ENCODE measurements around the gene MIEN1. TPM values are rescaled to one million over a fixed set of nuclear protein-coding genes. Genes with fewer than 3 reads are reported as not detected.

Gene MIEN1
- total RNA-seq, 1 experiment from 2014 or later: 50.8 TPM

GRCh38 chr17:39747745-39748144 is 17.4 kb upstream of the MIEN1 start:
- Mint-ChIP-seq H3K27me3 (ENCODE audit: low read depth) (no peaks in the 10 kb centered on the region), H3K4me3 (no peak overlapping the region), H3K9me3 (no peaks in the 10 kb centered on the region), H3K27ac (peak overlapping the region in 1 of 3 experiments; percentile 56; a peak in 2 of 7 replicates), H3K4me1 (peaks cover 21% of the 10 kb centered on the region in 2 experiments), H3K36me3 (ENCODE audit: insufficient read depth in 1 of 3, low read depth in 3 of 3) (peaks cover 13 to 48% (median 48%) of the 10 kb centered on the region in 3 experiments; a peak in 5 of 7 replicates)
- no peak for DNase-seq
- WGBS (ENCODE audit: extremely low coverage, insufficient read length, low lambda C conversion rate): no CpG with 5 or more reads among the region's 4 CpGs
- no peak overlapping the region for H3K18ac ChIP-seq (ENCODE audit: insufficient read length, low read depth, low read length)
- no peak overlapping the region for H3K27ac ChIP-seq (ENCODE audit: insufficient read length, low read depth, low read length)
- no peak overlapping the region for H4K91ac ChIP-seq (ENCODE audit: insufficient read length, low read depth, low read length)
- no peak overlapping the region for H4K8ac ChIP-seq (replicated peaks; ENCODE audit: insufficient read length, low read depth, low read length)
- no peaks in the 10 kb centered on the region for H3K9me3 ChIP-seq (ENCODE audit: control insufficient read depth, low read depth, low read length)
- H3K14ac ChIP-seq (ENCODE audit: insufficient read depth, low read length): no peak overlapping the region
- no peak overlapping the region for H3K9ac ChIP-seq (ENCODE audit: extremely low read depth, insufficient read length, low read length)
- no peak overlapping the region for H2BK5ac ChIP-seq (ENCODE audit: insufficient read length, low read length)
- H2BK120ac ChIP-seq (ENCODE audit: low read depth, low read length, poor library complexity, severe bottlenecking): no peak overlapping the region
- H2BK15ac ChIP-seq (ENCODE audit: low read depth, low read length): no peak overlapping the region
- H2AK5ac ChIP-seq (ENCODE audit: insufficient read length, low read length): no peak overlapping the region
- no peak overlapping the region for H2BK12ac ChIP-seq (ENCODE audit: insufficient read length, low read depth, low read length)
- no peaks in the 10 kb centered on the region for H3K79me1 ChIP-seq (ENCODE audit: insufficient read depth, low read depth, low read length, poor library complexity, severe bottlenecking)
- no peak overlapping the region for H3K4ac ChIP-seq (ENCODE audit: low read depth, low read length)
- no peaks in the 10 kb centered on the region for H4K20me1 ChIP-seq (ENCODE audit: control insufficient read depth, insufficient read depth, insufficient read length)
- no peaks in the 10 kb centered on the region for H3K23me2 ChIP-seq (ENCODE audit: insufficient read length, low read depth, low read length, poor library complexity, severe bottlenecking)
- H4K5ac ChIP-seq (ENCODE audit: insufficient read length, low read depth, low read length): no peak overlapping the region
- no peak overlapping the region for H3T11ph ChIP-seq (ENCODE audit: low read length)
- no peak overlapping the region for H3K4me2 ChIP-seq (ENCODE audit: insufficient read depth, insufficient read length, low read length)
- no peak for TF ChIP-seq CTCF (conservative IDR thresholded peaks at IDR 0.05)
- H3K79me2 ChIP-seq (ENCODE audit: insufficient read depth, low read length): no peaks in the 10 kb centered on the region
- H3K27me3 ChIP-seq (ENCODE audit: insufficient read depth, low read length): no peaks in the 10 kb centered on the region
- no peak overlapping the region for H2AFZ ChIP-seq (ENCODE audit: low read length)
- H3K4me1 ChIP-seq (ENCODE audit: insufficient read depth, low read length): no peaks in the 10 kb centered on the region; the same call in 1 of the 2 replicates
- no peak overlapping the region for H3K56ac ChIP-seq (ENCODE audit: insufficient read length, low read depth, low read length)
- H2BK20ac ChIP-seq (ENCODE audit: low read depth, low read length, poor library complexity, severe bottlenecking): no peak overlapping the region
- H3K23ac ChIP-seq (ENCODE audit: insufficient read length, low read depth, low read length): no peak overlapping the region

All from H9 (cell line).